GM21825 (cell line): ENCODE measurements around the gene CCDC33.
"Not testable (repeated sequence)": the region's sequence is repeated elsewhere in the genome, so short reads cannot be mapped to it uniquely, and the experiment has no call there.

ENCODE experiments used
- ATAC-seq: cut with Tn5 transposase; IDR thresholded peaks from one replicate; pipeline ENCODE4 v1.9.1; 2021; ENCODE audit warnings: mild to moderate bottlenecking, moderate library complexity; ENCODE audit not compliant: unreplicated experiment

CCDC33 gene

DNA sequence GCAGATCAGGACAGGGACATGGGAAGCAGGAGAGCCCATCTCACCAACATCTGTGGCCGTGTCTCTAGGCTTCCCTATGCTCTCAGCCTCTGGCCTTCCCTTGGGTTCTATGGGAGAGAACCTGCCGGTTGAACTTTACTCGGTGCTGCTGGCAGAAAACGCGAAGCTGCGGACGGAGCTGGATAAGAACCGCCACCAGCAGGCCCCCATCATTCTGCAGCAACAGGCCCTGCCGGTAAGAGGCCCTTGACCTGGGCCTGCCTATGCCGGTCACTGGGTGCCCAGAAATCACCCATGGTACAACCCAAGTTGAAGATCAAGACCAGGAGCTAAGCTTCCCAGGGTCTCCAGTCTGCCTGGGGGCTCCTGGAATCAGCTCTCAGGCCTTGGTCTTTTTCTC is 96.5 kb downstream of the CCDC33 start:
- no peak for ATAC-seq

DNA sequence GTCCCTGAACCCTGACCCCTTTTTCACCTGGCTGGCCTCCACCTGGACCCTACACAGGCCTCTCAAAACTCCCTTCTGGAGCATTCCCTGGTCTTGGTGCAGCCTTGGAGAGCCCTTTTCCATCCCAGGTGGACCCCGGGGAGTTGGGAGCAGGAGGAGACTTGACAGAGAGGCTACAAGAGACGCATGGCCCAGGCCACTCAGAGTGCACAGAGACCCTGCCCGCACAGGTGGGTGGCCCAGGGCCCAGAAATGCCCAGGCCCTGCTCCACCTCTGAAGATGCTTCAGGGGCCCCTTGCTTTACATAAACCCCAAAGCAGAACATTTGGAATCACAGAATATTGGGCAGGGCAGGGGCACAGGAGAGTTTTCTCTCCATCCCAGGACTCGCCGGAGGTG is 97.0 kb downstream of the CCDC33 start:
- ATAC-seq: no peak

DNA sequence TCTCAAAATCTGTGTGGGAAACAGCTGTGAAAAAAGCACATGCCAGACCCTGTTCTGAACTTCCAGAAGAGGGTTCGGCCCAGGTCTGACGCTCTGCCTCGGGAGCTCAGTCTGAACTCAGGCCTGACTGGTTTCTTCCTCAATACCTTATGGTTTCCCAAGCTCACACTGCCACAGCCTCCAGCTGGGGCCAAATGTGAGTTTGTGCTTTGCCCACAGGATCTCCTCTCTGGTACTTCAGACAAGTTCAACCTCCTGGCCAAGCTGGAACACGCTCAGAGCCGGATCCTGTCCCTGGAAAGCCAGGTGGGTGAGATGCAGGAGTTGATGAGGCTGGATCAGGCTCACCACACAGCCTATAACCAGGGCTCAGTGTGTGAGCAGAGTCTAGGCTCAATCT is 97.5 kb downstream of the CCDC33 start:
- no peak for ATAC-seq

DNA sequence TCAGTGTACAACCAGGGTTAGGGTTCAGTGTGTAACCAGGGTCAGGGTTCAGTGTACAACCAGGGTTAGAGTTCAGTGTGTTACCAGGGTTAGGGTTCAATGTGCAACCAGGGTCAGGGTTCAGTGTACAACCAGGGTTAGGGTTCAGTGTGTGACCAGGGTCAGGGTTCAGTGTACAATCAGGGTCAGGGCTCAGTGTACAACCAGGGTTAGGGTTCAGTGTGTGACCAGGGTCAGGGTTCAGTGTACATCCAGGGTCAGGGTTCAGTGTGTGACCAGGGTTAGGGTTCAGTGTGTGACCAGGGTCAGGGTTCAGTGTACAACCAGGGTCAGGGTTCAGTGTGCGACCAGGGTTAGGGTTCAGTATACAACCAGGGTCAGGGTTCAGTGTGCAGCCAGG is 98.0 kb downstream of the CCDC33 start:
- no peak for ATAC-seq

DNA sequence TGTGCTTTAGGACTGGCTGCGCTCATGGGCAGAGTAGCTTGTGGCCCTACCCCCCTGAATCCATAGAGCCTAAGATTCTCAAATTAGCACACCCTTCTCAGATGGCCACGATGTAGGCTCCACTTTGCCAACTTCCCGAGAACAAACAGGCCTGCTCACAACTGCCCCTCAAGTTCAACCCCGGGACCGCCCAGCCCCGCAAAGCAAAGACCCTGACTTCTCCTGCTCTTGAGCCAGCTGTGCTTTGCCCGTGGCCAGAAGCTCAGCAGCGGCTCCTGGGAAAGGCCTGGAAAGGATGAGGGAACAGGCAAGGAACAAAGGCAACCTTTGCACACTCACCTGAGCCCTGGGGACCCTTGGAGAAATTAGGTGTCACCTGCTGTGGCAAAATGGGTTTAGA is 99.3 kb downstream of the CCDC33 start:
- ATAC-seq: no peak

DNA sequence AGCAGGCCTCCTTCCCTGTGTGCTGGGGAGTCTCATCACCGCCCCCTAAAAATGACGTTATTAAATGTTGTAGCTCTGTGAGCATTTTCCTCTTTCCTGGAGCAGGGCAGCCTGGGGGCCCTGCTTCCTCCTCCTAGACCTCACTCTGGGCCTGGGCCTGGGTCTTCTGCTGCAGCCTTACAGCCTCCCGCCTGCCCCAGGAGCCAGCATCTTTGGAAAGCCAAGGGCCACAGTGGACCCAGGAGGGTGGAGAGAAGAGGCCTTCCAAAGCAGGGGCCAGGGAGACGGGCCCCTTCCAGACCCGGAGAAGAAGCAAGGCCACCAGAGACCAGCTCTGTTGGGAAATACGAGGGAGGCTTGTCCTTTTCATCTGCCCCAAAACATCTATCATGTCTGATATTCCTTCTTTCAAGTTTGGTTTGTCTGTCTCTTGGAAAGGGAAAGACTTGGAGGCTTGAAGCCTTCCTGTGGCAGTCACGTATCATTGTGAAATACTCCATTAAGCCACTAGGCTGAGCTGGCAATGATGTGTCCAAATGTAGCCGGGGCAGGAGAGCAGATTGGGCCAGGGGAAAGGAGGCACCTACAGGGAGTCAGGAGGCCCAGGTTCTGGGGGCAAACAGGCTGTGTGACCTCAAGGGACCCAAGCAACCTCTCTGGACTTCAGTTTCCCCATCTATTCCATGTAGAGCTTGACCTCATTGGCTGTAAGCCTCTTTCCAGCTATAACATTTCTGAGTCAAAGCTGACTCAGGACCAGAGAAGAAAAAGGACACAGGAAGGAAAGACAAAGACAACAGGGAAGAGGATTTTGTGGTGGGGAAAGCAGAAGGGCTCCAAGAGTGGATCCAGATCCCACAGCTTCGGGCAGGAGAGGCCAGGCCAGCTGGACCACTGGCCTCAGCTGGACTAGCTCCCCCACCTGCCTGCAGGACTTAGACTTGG is 100.2 kb downstream of the CCDC33 start:
- ATAC-seq: no peak

DNA sequence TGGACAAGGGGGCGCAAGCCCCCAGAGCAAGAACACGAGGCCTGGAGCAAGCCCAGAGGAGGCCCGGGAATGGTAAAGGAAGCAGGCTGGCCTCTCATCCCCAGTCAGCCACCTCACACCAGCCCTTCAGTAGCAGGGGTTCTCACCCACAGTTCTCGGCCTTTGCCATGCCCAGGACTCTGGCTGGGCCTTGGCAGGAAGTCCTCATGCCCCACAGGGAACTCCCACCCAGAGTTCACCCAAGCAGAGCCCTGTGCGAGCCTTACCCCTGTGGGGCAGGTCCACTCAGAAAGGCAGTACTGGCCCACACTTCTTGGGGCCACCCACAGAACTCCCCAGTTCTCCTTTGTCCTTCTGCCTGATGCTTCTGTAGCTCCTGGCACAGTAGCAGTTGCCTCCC is 101.0 kb downstream of the CCDC33 start:
- ATAC-seq: no peak

DNA sequence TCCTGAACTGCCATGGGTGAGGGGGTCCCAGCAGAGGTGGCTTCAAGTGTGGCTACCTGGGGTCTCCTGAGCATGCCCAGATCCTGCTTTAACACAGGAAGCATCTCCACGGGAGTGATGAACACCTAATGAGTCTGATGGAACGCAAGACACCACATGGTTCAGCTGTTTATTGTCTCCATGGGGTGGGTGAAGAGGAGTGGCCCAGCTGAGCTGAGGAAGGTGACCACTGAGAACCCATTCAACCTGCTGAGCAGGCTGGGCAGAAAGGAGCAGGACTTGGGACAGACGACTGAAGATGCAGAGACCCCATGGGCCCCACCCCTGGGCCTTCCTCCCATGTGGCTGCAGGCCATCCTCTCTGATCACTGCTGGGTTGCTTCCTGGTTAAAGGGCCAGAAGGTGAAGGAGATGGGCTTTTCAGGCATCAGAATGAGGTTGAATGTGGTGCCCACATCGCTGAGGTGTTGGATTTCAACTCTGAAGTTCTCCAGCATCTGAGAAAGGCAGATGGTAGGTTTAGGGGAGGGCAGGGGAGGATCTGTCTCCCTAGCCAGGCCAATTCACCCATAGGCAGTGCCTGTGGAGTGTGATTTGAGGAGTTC is 101.6 kb downstream of the CCDC33 start:
- no peak for ATAC-seq

DNA sequence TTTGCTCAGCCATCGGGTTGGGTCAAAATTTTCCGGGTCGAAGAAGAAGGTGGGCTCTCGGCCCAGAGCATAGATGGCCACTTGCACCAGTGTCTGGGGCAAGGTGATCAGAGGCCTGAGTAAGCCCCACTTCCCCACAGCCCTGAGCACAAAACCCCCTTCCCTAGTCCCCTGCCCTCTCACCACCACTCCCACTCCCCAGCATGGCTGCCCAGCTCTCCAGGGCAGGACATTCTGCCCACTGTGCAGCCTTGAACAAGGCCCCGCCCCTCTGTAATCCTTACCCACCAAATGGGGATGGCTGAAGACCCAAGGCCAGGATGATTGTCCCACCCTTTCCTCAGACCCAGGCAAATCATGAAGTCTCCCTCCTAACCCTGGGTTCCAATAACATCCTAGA is 102.5 kb downstream of the CCDC33 start:
- ATAC-seq: no peak

DNA sequence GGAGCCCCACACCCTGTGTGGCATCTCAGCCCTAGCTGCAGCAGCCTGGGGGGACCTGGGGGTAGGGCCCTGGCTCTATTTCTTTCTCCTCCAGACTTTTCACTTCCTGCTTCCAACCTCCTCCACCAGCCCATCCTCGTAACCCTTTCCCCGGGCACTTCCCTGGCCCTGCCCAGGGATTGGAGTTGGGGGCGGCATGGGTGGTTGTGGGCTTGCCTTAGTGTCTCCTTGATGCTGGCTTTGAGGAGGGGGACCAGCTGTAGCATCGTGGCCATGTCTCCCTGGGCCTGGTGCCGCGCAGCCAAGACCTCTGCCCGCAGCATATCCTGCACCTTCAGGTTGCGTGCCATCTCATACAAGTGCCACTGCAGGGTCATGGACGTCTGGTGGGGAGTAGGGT is 103.2 kb downstream of the CCDC33 start:
- ATAC-seq: no peak

DNA sequence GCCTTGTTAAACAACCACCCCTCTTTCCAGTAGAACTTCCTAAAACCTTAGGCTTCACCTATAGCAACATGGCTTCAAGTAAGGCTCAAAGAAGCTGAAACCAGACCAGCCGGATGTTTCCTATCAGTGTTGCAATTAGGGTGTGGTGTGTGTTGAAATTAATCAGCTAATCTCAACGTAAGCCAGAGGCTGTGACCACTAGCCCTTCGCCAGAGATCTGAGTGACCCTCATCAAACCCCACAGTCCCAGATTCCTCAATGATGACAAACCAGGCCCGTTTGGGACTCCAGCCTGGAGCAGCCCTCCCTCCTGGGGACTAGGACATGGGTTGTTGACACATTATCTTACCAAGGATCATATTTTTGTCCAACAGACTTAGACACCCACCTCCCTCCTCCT is 104.0 kb downstream of the CCDC33 start:
- no peak for ATAC-seq

DNA sequence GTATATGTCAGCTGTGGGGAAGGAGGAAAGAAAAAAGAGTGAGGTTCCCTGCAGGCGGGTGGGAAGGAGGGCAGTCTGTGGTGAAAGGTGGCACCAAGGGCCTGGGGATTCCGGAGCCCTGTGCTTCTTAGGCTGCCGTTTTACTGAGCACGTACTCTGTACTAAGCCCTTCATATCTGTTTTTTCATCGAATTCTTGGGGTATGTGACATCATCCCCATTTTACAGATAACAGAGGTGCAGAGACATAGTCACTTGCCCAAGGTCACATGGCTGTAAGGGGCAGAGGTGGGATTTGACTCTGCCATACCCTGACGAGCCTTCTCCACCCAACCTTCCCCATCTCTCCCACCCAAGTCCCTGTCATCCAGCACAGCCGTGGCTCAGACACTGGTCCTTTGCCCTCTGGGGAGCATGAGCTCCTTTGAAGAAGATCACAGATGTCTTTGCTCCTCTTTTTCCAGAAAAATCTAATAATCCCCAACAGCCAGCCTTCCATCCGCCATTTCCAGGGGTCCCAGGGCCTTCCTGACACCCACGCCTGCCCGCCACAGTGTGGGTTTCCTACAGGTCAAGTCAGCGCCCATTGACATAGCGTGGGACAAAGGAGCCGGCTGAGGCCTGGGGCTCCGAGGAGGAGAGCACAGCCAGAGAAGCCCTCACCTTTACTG is 107.1 kb downstream of the CCDC33 start:
- no peak for ATAC-seq

DNA sequence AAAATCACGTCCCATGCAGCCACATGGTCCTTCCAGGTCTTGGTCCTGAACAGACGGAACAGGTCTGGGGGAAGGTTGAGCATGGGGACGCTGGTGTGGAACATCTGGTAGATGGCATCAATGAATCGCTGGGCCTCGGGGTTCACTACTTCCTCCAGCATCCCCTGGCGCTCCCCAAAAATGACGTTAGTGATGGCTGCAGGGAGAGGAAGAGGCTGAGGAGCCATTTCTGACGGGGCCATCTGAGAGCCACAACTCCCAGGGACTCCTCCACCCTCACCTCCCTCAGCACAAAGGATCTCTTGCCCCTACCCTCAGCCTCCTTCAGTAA is 107.6 kb downstream of the CCDC33 start:
- no peak for ATAC-seq

DNA sequence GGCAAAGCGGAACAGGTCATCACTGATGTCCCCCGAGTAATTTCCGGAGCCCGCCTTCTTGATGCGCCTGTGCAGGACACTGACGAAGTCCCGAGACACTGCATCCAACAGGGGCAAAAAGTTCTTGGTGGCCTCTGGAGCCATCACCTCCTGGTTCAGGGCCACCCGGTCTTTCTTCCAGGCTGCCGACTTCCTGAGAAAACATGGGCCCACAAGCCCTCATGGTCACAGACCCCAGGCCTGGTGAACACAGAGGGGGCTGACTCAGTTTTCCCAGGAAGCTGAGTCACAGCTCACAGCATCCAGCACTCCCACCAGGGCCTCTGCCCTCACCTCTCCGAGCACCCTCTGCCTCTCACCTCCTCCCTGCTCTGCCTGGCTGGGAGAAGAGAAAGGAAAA is 108.9 kb downstream of the CCDC33 start:
- ATAC-seq: no peak

DNA sequence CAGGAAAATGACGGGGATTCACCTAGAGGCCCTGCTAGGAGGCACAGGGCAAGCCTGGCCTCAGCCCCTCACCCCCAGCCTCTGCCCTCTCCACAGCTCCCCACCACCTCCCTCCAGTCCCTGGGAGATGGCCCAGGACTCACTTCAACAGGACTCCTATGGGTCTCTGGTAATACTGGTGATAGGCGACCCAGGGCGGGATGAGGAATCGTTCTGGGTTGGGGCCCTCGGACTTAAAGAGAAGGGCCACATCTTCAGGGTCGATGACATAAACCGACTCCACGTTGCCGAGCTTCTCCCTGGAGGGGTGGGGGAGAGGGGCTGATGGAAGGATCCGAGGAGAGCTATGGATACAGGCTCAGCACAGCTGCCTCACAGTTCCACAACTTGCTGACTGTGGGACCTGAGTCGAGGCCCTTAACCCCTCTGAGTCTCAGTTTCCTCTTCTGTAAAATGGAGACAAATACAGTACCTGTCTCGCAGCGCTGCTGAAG is 111.7 kb downstream of the CCDC33 start:
- ATAC-seq: no peak

DNA sequence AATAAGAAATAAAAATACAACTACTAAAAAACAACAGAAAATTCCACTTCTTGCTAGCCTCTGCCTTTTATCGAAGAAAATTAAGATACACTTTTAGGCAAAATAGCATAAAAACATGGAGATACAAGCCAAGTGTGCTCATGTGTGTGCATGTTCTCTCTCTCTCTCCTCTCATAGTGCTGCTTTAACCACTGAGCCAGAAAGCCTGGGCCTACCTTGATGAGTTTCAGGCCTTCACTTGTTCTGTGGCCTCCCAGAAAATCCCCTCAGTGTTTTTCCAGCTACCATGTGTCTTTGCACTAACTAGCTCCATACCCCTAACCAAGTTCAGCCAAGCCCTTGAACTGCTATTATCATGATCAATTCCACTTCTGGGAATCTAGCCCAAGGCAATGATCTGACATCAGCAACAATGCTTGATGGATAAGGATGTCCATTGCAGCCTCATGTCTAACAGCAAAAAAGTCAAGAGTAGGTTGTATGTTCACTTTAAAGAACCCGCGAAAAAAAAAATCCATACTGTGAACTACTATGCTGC is 113.2 kb downstream of the CCDC33 start:
- ATAC-seq: no peak

DNA sequence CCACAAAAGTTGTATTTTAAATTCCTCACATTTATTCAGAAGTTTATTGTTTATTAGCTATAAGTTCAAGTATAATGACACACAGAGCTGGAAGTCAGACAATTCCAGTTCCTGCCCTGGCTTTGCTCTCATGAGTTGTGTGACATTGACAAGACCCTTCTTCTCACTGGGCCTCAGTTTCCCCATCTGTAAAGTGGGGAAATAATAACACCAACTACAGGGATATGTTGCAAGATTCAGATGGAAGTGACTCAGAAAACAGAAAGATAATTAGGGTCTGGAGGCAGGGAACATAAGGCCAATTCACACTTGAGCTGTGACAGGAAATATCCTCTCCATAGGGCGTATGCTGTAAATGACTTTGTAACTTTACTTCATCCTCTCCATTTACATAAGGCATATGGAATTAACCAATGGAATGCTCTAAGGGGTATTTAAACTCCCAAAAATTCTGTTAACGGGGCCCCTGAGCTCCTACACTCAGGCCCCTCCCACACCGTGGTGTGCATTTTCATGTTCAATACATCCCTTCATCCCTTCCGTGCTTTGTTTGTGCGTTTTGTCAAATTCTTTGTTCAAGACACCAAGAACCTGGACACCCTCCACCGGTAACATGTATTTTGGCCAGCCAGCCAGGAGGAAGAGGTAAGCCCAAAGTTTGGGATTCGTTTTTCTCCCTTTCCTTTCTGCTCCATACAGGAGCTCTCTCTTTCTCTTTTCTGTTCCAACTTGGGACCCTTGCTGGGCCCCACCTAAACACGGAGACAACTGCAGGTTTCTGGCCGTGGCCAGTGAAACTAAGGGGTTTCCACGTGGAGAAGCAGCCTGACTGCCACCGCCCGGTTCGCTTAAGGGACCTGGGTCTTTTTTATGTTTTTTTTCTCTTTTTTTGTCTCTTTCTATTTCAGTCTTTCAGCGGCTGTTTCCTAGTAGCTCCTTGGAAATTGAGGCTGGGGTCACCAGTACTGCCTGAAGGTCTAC is 114.5 kb downstream of the CCDC33 start:
- ATAC-seq: no peak

DNA sequence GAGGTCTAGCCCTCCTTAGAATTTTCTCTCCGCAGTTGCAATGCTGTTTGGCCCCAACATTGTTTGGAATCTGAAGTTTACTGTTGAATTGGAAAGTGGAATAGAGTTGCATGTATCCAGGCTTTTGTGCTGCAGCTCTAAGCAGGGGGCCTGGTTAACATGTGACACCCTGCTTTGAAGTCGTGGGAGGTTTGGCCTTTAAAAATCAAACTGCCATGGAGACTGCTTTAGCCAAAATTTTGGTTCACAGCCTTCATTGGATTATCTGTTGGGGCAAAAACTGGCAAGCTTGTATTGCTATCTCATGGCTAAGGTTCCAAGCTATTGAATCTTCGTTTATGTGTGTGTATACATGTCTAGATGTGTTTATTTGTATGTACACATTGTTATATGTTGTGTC is 115.5 kb downstream of the CCDC33 start:
- no peak for ATAC-seq

DNA sequence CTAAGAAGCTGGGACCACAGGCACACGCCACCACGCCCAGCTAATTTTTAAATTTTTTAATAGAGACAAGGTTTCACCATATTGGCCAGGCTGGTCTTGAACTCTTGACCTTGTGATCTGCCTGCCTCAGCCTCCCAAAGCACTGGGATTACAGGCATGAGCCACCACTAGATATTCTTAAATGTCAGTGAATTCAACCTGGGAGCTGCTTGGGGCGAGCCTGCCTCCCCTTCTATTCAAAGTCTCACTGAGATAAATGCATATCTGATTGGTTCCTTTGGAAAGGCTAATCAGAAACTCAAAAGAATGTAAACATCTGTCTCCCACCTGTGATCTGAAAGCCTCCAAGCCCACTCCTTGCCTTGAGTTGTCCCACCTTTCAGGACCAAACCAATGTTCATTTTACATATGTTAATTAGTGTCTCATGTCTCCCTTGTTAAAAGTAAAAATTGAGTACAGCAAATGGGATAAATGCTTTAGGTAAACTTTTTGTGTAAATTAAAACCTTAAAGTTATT is 116.3 kb downstream of the CCDC33 start:
- ATAC-seq: no peak

DNA sequence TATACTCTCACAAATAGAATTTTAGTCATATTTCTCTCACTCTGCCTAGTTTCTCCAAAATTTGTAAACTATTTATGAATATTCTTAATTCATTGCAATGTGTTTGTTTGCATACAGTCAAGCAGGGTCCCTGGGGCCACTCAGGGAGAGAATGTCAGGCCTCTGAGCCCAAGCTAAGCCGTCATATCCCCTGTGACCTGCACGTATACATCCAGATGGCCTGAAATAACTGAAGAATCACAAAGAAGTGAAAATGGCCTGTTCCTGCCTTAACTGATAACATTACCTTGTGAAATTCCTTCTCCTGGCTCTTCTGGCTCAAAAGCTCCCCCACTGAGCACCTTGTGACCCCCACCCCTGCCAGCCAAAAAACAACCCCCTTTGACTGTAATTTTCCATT is 117.9 kb downstream of the CCDC33 start:
- ATAC-seq: not testable (repeated sequence)
